Suppressor macrophage (primary cell): ENCODE data around the gene BMP5.

ENCODE experiments used
- DNase-seq, 4 experiments: peaks; one replicate each; pipeline ENCODE4 v3.0.0-alpha.2; 2020 to 2022

BMP5 gene

DNA sequence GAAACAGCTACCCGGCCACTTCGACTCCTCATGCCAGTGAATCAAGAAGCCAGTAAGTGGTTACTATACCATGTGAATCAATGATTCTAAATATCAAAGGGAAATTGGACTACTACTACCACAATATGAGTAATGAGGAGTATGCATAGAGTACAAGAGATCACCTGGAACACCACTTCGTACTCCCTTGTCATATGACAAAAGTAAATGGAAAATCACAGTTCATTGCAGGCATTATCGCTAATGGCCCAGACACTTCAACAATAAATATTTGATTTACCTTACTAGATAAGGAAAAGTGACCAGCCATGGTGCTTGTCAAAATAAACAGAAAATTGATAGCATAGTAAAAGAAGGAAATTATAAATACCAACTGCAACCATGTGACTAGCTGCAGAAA, 73.1 kb downstream of the BMP5 start:
- DNase-seq, result no peak

DNA sequence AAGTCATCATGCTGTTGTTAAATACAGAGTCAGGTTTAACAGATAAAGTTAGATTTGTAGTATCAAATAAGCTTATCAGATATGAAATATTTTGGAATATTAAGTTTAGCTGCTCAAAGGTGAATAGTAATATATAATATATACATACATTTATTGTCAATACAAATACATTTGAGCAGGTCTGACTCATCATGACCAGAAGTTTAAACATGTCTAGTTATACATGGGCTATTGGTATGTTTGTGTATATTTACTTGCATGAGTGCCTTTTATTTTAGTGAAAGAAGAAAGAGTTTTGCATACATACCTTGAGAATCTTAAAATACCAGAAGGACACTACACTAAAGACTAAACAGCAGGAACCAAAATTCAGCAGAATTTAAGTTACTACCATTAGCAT, 76.8 kb downstream of the BMP5 start:
- no peak for DNase-seq

DNA sequence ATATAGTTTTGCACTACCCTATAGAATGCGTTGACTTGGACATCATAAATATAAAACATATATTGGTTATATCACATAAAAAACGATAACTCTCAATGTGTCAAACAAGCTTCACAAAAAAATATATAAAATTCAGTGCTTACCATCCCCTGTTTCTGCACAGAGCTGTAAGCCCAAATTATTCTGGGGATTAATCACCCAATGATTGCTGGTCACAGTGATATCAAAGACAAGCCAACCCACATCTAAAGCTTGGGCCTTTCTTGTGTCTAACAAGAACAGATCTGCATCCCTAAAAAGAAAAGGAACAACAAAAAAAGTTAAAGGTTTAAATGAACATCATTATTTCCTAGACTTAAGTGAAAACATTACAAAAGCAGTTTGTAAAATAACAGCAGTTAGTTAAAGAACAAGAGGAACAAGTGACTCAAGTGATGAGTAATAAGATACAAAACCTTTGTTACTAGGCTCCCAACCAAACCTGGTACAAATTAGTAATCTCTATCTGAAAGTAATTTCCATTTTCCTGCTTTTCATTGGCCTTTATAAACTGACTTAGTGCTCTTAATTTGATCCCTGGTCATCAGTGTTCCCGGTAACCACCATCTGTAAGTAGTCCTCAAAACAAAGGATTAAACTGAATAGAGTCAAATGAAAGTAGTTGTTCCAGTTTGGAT, 81.1 kb downstream of the BMP5 start:
- no peak for DNase-seq

DNA sequence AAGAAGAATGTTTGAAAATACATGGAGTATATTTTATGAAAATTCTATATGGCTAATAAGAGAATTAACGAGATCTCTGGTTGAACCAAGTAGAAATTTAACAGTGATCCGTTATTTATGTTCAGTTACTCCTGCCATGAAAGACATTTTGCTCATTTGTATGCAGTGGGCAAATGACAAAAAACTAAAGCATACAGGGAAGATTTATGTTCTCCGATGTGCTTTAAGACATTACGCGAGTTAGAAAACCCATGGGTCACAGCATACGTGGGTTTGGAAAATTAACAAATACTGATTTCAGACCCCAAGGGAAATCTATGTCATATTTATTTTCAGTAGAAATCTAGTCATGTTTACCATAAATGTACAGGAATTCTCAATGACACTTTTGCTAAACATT, 90.1 kb downstream of the BMP5 start:
- no peak for DNase-seq

DNA sequence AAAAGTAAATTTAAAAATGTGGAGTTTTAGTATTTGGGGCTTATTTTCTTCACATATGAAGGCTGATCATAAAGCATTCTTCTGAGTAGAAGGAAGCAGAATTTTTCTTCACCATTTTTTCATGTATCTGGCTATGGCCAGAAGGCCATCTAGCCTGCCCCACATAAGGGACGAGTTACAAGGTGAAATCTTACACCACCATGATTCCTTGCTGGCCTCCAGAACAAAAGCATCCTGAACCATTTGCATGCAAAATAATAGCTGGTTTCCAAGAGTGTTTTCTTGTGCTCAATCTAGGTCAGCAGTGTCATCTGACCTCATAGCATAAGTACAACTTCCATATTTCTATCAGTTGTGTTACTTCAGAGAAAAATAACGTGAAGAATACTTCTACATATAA, 93.1 kb downstream of the BMP5 start:
- DNase-seq, result no peak

DNA sequence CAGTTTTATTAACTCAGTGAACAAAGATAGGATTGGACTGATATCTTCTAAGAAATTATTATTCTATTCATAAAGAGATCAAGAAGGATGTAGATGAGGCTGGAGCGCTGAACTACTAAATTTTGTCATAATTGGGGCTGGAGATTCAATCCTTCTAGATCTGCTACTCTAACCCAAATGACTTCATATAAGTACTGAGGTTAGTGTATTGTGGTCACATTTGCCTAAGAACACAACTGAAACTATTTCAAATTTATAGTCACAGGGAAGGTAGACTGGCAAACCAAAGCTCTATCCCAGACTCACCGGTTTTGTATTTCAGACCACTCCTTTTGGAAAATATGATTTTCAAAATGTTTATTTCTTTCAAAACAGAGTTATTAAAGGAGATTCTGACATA, 96.7 kb downstream of the BMP5 start:
- no peak for DNase-seq

DNA sequence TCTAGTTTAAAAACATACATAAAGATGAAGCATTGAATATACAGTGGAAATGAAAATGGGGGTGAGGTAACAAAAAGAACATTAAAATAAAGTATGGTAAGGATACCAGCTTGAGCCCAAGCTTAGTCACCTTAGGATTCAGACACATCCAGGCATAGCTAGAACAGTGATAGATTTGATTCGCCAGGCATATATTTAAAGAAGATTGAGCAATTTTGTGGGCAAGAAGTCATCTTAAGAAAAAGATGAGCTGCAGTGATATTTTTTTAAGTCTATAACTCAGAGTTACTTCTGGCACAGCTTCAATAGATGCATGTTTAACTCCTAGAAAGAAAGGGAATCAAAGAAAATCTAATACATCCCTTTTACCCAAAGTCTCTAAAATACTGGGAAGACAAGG, 97.9 kb downstream of the BMP5 start:
- no peak for DNase-seq

DNA sequence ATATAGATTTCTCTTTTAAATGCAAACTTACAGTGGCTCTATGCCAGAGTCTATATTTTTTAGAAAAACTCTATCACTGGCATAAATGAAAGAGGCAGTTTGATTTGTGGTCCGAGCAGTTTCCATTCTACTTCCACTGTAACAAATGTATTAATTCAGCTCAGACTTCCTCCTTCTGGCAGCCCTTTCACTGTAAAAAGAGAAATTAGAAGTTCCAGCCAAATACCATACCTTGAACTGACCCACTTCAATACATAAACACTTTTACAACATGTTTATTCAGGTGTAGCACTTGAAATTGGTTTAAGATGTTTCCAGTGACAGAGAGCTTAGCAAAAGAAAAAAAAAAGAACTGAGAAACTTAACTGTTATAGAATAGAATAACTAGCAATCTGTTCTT, 99.3 kb downstream of the BMP5 start:
- no peak for DNase-seq

DNA sequence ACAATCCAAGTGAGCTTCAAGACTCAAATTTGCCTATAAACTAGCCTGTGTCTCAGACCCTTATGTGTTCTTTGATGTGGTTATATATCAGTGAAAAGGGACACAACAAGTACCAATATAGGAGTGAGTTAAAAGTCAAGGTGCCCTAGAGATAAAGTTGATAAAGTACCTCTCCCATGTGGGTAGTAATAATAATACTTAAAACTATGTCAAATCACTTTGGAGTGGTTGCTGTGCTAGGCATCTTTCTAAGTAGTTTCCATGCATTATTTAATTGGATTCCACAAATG, 100.4 kb downstream of the BMP5 start:
- DNase-seq, result no peak

DNA sequence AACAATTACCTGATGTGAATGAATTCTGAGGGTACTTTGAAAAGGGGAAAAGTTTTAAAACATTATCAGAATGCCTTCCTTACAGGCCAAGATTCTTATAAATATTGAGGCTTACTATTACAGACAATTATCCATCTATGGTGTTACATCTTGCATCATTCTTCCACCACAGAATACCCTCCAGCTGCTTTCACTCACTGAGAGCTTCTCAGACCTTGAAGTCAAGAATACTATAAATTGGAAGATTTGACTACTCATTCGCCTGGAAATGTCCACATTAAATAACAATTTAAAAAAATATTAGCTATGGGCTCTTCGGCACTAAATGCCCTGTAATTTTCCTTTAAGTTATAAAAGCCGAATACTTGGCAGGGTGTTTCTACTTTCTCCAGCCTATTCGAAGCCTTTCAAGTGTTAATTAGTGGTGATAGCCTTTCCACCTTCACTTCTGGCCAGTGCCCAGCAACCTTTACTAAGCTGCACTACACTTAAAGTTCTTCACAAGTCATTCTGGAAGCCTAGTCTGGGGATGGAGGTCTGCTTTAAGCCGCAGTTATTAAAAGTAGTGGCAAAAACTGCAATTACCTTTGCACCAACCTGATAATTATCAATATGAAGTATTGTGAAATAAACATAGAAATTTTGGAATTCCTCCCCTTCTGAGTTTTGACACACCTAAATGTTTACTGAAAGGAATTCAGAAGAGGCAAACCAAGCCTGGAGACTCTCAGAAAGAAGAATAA, 100.9 kb downstream of the BMP5 start:
- DNase-seq, result no peak

DNA sequence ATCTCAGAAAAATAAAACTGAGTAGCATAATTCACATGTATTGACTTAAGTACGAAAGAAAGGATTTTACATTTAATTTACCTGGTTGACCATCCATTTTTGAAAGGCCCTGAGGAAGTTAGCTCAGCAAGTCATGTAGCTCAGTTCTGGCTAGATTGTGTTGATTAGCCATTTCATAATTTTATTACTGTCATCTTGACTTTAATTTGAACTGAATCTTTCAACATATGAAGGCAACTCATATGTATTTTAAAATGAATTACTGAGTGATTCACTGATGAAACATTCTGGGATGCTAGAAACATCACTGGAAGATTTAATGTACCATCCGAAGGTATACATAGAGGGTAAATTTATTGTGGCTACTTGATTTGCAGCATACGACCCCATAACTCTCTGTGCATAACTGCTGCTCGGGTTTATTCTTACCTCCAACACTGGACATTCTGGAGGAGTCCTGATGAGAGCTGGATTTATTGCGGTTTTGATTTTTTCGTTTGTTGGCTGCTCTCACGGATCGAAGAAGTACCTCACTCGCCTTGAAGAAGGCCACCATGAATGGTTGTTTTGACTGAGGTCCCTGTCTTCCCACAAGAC, 101.7 kb downstream of the BMP5 start:
- no peak for DNase-seq

DNA sequence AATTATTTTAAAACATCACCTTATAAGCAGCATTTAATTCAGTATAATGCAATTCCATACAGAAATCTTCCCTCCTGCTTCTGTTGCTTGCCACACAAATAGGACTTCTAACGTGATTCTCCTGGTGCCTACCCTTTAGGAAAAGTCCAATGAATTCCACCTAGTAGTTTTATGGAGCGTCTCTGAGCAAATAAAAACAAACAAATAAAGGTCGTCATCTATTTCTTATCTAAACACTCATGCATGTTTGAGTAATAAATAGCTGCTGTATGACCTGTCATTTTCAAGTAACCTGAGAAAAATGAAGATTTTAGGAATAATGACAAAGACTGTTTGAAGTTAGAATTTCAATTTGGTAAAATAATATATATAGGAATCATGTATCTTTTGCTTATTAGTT, 102.7 kb downstream of the BMP5 start:
- no peak for DNase-seq

DNA sequence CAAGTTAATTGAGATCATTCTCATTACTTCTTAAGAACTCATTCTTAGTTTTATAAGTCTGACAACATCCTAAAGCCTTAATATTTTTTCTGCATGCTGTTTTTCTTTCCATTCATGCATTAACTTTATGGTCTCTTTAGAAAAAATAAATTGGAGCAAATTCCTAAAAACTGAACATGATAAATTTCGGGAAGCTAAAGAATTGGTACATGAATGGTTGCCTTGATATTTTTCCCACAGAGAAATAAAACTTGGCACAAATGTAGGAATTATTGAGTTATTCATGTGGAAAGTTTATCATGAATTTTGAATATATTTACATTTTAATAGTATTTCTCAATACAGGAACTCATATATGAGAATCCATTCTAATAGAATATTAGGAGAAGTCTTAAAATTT, 115.9 kb downstream of the BMP5 start:
- no peak for DNase-seq

DNA sequence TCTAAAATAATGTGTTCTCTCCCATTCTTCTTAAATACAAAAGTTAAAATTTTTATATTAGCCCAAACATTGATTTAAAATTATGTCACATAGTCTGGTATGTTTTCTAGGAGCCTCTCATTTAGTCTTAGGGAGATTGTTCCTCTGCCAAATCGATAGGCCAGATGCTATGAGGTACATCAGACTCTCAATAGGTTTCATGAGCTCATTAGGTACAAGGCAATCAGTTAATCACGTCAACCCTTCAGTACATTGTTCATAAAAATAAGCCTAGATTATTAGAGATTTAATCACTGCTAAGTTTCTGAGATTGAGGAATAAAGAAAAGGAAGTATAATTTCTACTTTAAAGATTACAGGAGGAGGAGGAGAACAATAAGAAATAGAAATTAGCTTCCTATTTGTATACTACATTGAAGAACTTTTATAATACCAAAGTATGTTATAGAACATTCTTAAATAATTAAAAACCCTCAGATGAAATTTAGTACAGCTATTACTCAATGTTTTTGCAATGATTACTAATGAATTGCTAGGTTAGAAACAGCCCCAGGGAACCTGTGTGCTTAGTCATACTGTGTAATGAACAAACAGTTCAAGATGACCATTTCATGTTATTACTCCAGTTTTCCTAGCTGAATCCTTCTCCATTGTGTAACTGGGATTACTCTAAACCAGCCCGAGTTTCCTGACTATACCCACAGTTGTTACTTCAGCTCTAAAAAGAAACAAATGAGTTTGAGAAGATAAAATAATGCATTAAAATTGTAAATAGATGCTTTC, 117.0 kb downstream of the BMP5 start:
- DNase-seq, result no peak

DNA sequence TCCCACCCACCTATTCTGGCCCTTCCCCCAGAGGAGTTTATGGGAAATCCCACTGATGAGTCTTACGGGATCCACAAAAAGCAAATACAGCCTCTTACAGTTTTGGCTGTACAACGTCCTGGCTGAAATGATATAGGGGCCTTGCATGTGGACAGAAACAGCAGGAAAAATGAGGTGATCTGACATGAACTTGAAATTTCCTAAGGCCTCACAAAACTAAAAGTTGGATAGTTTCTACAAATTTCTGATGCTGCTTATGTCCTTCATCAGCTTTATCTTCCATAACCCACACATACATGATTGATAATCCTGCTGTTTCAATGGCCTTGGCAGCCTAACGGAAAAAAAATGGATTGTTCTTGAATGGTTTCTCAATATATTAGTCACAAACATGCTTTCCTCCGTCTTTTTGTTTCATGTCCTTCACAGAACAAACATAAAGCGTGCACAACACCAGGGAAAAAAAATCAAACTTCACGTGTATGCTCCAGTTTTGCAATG, 118.8 kb downstream of the BMP5 start:
- DNase-seq, result no peak

DNA sequence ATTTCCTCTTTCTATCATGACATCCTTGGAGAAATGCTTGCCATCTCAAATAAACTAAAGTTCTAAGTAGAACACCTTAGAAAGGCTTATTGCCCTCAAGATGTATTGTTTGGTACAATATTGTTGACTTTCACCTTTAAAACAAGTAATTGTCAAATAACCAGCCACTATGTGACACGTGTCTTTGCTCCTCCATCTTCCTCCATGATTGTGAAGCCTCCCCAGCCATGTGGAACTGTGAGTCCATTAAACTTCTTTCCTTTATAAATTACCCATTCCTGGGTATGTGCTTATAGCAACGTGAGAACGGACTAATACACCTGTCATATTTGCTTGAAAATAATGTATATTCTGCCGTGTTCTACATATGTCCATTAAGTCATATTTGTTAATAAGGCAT, 126.5 kb downstream of the BMP5 start:
- DNase-seq, result no peak

DNA sequence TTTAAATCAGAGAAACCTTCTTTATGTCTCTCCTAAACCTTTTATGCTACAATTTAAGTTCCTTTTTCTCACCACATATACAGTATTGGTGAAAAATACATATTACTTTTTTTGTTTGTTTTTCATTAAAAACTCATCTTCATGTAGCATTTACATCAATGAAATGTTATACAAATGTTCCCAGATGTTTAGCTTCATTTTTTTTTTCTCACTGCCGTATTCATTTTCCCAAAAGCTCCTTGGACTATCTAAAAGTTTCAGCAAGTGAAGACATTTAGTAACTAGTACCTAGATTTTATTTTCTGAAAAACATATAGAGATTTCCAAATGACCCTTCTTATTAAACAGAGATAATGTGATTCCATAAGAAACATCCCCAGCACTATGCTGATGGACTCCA, 128.9 kb downstream of the BMP5 start:
- no peak for DNase-seq

DNA sequence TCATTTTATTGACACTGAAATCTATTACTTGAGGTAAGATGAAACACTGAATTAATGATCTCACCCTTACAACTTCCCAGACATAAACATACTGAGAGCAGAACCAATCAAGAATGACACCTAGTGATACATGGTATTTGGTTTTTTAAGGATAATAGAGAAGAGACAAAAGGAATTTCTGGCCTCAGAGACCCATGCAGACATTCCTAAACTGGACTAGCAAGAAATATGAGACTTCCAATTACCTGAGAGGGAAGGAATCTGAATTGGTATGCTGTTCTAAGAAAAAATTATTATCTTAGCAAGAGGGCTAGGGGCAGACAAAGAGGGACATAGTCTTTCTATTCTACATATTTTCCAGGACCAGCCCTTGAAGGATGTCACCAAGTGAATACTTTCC, 141.1 kb downstream of the BMP5 start:
- no peak for DNase-seq

DNA sequence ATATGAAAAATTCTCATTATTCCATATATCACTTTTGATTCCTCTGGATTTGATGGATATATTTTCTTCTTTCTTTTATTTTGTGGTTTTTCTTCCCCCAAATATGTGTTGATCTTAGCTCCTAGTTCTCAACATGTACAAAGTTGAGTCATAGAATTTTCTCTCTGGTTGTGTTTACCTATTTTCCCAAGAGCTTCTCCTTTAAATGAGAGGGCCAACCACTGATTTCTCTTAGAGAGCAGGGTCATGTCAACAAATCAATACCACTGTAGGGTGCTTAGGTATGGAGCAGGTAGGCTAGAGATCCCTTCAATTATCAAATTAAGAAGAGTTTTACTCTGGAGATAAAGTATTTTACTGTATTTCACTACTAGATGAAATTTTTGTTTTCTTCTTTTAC, 145.7 kb downstream of the BMP5 start:
- DNase-seq, result no peak

DNA sequence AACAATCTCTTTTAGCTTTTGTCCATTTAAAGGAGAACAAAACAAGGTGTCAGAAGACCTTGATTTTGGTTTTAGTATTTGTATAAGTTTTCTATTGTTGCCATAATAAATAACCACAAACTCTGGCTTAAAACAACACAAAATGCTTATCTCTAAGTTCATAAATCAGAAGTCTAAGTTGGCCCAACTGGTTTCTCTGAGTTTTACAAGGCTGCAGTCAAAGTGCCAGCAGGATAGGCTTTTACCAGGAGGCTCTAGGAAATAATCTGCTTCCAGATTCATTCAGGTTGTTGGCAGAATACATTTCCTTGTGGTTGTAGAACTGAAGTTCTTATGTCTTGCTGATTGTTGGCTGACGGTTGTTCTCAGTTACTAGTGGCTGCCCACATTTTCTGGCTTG, 149.2 kb downstream of the BMP5 start:
- no peak for DNase-seq

DNA sequence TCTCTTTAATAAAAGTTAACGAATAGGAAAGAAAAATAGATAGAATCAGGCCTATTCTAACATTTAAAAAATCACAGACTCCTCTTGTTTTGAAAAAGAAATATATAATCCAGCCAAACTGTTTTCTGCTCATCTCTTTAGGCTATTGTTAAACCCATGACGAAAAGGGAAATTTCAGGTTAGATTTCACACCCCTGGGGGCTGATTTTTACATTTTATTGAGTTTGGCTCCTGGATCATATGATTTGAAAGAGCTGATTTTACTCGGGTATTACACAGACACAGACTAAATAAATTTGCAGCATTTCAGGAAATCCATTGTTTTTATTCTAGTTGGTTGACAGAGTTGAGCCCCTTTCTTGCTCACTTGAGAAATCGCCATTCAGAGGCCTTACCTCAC, 160.6 kb downstream of the BMP5 start:
- DNase-seq, result no peak

DNA sequence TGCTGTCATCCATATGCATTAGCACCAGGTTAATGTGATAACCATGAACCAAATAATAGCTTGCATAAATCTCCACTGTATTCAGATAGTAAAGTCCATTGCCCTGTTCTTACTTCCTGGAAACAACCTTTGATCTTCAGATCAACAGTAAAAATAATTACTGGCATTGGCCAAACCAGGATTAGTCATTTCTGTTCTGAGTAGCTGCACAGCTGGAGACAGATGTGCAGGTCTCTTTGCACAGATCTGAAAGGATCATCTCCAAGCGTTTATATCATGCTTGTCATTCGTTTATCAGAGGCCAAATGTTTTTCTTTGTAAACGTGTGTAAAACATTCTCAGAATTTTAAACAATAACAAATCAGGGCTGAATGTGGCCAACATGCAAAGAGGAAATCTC, 162.0 kb downstream of the BMP5 start:
- no peak for DNase-seq

DNA sequence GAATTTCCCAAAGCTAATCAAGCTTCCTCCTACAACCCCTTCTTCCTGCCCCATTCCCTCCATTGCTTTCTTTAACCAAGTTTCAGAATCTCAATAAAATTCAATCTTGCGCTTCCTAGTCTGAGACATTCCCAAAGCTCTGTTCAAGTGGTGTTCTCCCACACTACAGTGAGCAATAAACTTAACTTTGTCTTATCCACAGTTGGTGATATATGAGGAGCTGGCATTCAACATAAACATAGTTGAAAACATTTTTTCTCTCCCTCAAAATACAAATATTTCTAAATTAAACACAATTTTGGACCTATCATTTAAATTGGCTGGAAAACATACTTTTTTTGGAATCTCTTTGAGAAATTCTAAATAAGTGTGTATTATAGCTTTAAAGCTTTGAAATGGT, 166.7 kb downstream of the BMP5 start:
- no peak for DNase-seq
